Measurements from ENCODE around the gene KBTBD8.
A peak's percentile ranks its signal among the peaks of the same experiment; 100 is the strongest.

The KBTBD8 gene, protein sequence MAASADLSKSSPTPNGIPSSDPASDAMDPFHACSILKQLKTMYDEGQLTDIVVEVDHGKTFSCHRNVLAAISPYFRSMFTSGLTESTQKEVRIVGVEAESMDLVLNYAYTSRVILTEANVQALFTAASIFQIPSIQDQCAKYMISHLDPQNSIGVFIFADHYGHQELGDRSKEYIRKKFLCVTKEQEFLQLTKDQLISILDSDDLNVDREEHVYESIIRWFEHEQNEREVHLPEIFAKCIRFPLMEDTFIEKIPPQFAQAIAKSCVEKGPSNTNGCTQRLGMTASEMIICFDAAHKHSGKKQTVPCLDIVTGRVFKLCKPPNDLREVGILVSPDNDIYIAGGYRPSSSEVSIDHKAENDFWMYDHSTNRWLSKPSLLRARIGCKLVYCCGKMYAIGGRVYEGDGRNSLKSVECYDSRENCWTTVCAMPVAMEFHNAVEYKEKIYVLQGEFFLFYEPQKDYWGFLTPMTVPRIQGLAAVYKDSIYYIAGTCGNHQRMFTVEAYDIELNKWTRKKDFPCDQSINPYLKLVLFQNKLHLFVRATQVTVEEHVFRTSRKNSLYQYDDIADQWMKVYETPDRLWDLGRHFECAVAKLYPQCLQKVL

DNA sequence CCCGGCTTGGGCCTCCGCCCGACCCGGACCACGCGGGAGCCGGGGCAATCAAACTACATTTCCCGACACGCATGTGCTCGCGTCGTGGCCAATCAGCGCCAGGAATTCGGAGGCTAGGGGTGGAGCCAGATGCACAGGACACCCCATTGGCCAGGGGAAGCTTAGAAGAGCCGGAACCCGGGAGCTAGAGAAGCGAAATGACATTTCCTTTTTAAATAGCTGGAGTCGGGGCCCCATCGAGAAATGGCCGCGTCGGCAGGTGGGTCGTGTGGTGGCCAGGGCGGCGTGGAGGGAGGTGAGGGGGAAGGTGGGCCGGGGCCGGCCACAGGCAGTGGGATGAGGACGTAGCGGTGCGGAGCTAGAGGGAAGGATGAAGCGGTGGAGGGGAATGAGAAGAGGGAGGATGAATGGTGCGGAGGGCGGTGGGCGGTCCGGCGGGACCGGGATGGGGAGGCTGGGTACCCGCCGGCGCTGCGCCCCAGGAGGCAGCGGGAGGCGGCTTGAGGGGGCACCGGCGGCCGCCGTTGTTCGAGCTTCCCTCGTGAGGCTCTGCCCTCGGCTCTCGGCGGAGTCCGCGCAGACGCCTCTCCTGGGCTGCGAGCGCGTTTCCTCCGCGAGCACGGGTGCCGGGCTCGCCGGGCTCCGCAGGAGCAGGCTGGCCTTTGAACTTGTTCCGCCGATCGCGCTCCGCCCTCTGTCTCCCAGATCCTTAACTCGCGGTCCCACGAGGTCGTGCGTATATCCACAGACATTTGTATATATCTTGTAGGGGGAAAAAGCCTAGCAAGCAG lies at the start of gene KBTBD8:
Gene KBTBD8 (plus strand): TSS at position 195 of the 791 bp plus-strand sequence. CDS start 49 bp downstream, at position 244.
- H3K27ac ChIP-seq, result peak within 1 kb of the TSS; percentile 51; the same call in 1 of the 2 replicates

DNA sequence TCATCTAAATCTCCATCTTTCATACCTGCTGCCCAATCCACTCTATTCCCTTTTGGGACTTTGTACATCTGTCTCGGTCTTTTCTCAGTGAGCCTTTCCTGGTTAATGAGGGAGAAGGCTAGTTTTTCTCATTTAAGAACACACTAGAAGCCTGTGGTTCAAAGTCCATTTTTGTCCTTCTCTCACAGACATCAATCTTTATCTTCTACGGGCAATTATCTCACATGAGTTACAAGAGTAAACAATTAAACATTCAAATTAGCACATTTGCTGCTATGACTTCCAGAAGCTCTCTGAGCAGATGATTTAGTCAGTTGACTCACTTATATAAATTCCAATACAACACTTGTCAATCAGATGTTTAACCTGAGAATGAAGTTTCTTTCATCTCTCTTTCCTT lies 49.3 kb upstream of the KBTBD8 start:
- TF ChIP-seq, protein P1, sequence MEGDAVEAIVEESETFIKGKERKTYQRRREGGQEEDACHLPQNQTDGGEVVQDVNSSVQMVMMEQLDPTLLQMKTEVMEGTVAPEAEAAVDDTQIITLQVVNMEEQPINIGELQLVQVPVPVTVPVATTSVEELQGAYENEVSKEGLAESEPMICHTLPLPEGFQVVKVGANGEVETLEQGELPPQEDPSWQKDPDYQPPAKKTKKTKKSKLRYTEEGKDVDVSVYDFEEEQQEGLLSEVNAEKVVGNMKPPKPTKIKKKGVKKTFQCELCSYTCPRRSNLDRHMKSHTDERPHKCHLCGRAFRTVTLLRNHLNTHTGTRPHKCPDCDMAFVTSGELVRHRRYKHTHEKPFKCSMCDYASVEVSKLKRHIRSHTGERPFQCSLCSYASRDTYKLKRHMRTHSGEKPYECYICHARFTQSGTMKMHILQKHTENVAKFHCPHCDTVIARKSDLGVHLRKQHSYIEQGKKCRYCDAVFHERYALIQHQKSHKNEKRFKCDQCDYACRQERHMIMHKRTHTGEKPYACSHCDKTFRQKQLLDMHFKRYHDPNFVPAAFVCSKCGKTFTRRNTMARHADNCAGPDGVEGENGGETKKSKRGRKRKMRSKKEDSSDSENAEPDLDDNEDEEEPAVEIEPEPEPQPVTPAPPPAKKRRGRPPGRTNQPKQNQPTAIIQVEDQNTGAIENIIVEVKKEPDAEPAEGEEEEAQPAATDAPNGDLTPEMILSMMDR (conservative IDR thresholded peaks at IDR 0.05), result no peak
- no peak overlapping the region for H3K27ac ChIP-seq

More for the DNA sequence above, at the start of gene KBTBD8:
- TF ChIP-seq, protein P1 (conservative IDR thresholded peaks at IDR 0.05), result no peak

DNA sequence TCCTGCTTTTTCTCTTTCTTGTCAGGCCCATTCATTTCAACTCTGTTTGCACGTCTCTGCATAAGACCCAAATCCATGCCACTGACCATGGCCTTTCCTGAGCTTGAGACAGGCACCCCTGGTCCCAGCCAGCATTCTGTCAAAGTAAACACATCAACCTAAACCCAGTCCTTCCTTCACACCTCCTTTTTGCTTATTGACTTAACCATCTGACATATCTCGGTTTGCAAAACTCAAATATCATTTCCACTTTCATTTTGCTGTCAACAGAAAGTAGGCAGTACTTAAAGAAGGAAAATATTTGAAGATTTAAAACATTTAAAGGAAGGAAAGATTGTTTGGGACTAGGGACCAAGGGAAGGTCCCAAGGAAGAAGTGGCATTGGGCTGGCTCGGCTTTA lies 48.2 kb upstream of the KBTBD8 start:
- TF ChIP-seq, protein P1 (conservative IDR thresholded peaks at IDR 0.05), result no peak
- H3K27ac ChIP-seq, result no peak overlapping the region

DNA sequence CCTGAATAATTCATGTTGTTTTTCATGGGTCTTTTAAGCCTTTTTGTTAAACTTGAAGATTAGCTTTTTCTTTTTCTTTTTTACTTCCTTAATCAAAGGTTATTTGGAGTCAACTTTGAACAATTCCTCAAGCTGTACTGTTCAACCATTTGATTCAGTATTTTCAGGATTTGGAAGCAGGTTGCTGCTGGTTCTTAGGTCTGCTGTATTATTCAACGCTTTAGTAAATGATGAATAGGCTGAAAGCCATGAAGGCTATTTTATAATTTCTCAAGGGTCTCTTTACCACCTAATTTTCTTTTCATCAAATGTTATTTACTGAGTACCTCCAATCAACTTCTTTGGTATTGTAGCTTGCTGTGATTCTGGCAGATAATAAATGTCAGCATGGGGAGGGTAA lies 45.8 kb upstream of the KBTBD8 start:
- TF ChIP-seq, protein P1 (conservative IDR thresholded peaks at IDR 0.05), result no peak
- no peak overlapping the region for H3K27ac ChIP-seq

DNA sequence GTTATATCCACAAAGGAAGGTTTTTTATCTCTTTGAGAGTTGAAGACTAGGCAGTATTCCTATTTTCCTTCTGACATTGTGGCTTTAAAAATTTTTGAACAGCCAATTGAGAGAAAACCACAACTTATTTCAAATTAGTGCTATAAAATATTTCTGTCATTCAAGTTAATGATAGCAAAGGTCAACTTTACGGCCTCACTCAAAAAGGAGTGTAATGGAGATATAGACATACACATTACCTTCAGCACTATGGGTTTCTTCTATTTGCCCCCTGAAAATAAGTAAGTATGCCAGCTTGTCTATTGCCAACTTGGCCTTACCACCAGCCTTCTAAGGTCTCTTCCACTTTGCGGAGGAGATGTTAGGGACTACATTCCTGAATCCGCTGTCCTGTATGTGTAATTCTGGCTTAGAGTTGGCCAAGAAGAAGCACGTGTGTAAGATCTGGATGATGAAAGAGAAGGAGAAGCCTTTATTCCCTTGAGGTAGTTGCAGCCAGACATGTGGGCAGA lies 44.1 kb upstream of the KBTBD8 start:
- TF ChIP-seq, protein P1 (conservative IDR thresholded peaks at IDR 0.05), result no peak
- H3K27ac ChIP-seq, result no peak overlapping the region

DNA sequence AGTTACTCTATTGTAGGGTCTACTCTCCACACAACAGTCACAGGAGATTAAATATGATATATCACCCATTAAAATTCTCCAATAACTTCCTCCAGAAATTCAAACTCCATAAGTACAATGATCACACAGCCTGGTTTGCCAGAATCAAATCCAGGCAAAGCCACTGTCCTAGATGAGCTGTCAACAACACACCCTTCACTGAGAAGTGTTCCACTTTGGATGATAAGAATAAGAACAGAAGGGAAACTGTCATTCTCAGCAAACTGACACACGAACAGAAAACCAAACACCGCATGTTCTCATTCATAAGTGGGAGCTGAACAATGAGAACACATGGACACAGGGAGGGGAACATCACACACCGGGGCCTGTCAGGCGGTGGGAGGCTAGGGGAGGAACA lies 41.4 kb upstream of the KBTBD8 start:
- TF ChIP-seq, protein P1 (conservative IDR thresholded peaks at IDR 0.05), result no peak

DNA sequence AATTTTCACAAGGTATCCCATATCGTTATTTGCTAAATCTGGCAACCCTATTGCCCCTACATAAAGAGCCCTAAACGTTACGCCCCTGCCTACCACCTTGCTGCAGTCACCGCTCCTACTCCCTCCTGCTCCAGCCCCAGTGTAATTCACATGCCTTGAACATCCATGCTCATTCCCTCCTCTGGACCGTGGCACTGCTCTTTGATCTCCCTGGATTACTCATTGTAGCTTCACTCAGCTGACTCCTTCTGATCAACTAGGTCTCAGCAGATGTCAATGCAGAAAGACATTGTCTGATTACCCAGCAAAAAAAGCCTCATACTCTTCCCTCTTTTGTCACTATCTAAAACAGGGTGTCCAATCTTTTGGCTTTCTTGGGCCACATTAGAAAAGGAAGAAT lies 40.7 kb upstream of the KBTBD8 start:
- TF ChIP-seq, protein P1 (conservative IDR thresholded peaks at IDR 0.05), result no peak
- H3K27ac ChIP-seq, result no peak overlapping the region

More for the DNA sequence above, 41.4 kb upstream of the KBTBD8 start:
- H3K27ac ChIP-seq, result no peak overlapping the region
